GM19035 (cell line): ENCODE data around the gene CNTN5.
"Not testable (repeated sequence)": the region's sequence is repeated elsewhere in the genome, so short reads cannot be mapped to it uniquely, and the experiment has no call there.

ENCODE experiments used
- ATAC-seq: cut with Tn5 transposase; IDR thresholded peaks from one replicate; pipeline ENCODE4 v1.9.1; 2021; ENCODE audit not compliant: unreplicated experiment

The CNTN5 gene

GRCh38 chr11:99268886-99269285 lies 248.1 kb downstream of the CNTN5 start:
- no peak for ATAC-seq

DNA sequence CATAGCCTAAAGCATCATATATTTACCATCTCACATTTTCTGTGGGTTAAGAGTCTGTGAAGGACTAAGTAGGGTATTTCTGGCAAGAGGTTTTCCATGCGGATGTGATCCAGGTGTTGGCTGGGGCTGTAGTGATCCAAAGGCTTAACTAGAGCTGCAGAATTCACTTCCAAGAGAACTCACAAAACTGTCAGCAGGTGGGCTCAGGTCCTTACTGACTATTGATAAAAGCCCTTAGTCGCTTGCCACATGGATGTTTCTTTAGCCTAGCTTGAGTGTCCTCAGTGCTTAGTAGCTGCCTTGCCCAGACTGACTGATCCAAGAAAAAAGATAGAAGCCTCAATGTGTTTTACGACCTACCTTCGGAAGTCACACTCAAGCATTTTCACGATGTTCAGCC lies 250.8 kb downstream of the CNTN5 start:
- no peak for ATAC-seq

- ATAC-seq: no peak
Measured at GRCh38 chr11:99275521-99275920, 254.8 kb downstream of the CNTN5 start.

- ATAC-seq: no peak
Measured at GRCh38 chr11:99277281-99277680, 256.5 kb downstream of the CNTN5 start.

- no peak for ATAC-seq
Measured at GRCh38 chr11:99279266-99279665, 258.5 kb downstream of the CNTN5 start.

- ATAC-seq: no peak
Measured at GRCh38 chr11:99281331-99281730, 260.6 kb downstream of the CNTN5 start.

- not testable (repeated sequence) for ATAC-seq
Measured at GRCh38 chr11:99297925-99298324, 277.2 kb downstream of the CNTN5 start.

DNA sequence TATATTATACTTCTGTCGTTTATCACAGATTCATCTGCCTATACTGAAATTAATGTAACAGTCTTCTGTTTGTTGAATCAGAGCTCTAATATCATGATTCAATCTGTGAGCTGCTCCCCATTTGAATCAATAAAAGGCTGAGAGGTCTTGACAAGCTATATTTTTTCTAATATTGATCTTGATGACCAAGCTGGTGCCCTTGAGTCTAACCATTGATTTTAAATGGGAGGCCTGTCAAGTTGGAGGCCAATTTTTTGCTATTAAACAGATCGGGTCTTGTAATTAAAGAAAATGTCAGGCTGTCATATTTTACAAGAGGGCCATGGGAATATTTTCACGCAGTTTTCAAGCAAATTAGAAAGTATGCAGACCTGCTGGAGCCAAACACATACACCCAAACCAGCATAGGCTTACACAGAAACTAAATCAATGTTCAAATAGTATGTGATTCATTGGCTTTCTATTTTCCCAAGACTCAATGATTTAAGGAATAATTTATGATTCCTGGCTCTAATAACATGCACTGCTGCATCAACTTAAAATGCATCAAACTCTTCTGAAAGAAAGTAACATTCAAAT lies 286.9 kb downstream of the CNTN5 start:
- ATAC-seq: no peak

DNA sequence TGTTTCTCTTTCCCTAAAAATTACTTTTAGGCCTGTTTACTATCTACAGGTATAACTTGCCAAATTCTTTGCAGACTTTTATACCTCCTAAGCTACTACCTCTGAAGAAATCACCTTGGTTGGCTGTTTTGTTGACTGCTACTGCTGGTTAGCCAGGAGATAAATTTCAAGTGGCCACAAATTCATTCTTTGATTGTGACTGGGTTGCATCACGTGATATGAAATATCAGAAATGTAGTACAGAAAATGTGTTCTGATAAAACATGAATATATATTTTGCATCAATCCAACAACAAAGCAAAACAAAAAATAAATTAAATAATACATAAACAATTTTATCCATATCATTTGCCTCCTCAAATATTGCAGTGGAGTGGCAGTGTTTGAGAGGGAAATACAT lies 291.1 kb downstream of the CNTN5 start:
- no peak for ATAC-seq

DNA sequence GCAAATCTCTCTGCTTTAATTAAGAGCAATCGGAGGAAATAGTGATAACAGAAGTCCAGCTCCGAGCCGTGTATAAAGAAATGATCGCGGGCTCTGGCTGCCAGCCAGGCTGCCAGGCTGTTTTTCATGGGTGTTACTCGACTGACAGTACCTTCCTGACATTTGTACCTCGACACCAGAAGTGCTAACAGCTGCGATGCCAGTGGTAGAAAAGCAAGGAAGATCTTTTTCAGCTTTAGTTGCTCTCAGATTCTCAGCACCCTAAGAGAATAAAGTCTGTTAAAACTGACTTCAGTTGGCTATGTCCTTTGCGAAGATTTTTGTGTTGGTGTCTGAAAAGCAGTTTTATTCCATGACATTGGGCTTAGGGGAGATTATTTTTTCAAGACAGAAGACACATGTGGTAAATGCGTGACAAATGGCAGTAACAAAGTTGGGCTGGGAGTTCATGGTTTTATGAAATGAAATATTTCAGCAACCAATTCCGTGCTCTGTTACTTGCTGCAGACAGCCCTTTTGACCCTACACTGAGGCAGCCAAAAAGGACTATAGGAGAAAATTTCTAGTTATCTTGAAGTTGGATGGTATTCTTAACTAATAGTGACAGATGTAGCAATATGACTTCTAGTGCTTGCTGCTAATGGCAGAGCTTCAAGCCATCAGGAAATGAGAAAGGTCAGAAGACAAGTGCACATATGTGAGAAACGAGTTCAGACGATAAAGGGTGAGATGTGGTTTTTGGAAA lies 296.2 kb downstream of the CNTN5 start:
- ATAC-seq: no peak

DNA sequence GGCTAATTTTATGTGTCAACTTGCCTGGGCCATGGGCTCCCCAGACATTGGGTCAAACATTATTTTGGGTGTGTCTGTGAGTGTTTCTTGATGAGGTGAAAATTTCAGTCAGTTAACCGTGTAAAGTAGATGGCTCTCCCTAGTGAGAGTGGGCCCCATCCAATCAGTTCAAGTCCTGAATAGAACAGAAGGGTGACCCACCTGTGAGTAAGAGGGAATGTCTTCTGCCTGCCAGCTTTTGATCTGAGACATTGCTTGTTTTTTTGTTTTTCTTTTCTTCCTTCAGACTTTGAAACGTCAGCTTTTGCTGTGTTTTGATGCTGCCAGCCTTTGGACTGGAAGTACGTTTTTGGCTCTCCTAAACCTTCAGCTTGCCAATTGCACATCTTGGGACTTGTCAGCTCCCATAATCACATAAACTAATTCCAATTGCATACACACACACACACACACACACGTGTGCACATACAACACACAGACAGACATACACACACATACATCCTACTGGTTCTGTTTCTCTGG lies 300.1 kb downstream of the CNTN5 start:
- ATAC-seq: no peak

- ATAC-seq: no peak
Measured at GRCh38 chr11:99325847-99326246, 305.1 kb downstream of the CNTN5 start.

DNA sequence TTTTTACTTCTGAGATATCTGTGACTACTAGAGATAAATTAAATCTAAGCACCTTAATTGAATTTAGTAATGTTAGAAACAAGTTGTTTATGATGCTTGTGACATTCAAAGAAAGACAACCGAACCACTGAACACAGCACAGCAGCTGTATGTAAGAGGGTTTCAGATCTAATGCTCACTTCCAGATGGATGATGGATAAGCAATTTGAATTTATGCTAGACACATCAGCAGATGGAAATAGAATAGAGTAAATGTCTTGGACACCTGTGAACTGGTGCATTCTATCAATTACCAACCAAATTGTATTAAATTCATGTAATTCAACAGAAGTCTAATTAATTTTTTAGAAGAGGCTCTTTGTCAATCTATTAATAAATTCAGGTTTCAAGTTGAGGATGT lies 306.3 kb downstream of the CNTN5 start:
- ATAC-seq: no peak

DNA sequence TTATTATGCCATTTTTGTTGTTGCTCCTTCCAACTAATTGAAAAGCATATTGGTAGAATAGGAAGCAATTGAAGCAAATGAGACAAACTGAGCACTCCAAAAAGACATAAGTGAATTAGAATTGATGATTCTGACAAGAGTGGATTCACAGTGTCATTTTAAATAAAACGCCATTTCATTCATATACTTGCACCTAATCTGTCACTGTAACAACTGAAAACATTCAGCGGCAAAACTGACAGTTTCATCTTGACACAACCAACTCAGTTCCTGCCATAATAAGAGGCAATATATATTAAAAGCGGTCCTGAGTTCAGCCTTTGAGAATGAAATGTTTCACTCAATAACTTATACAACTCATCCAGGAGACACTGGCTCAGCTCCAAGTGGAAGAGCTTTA lies 306.8 kb downstream of the CNTN5 start:
- ATAC-seq: no peak

DNA sequence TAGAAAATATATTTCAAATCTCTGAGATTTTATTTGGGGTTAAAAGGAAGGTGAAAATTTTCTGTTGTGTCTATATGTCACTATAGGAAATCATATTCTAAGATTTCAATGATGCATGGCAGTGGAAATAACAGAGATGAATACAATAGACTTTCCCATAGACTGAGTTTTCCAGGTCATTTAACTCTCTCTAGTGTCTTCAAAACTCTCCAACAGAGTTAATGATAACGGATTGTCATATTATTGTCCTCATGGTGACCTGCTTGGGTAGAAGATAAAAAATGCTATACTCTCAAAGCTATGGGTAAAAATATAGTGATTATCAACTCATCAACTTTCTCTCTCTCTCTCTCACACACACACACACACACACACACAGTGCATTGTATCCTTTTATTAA lies 312.9 kb downstream of the CNTN5 start:
- ATAC-seq: no peak

DNA sequence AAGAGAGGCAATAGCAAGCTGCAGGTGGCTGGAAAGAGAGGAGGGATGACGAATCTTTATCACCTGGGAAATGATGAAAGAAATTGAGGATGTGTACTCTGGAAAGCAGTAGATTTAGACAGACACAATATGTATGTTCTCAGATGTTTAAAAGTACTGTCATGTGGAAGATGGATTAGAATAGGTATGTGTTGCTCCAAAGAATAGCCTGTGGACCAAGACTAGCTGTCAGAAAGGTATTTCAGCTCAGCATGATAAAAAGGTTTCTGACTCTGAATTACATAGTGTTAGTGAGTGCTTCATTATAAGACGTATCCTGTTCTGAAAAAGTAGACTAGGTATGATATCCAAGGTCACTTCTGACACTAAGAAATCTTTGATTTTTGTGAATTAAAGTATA lies 322.4 kb downstream of the CNTN5 start:
- ATAC-seq: no peak

GRCh38 chr11:99349151-99349673 lies 328.5 kb downstream of the CNTN5 start:
- no peak for ATAC-seq

GRCh38 chr11:99351624-99352023 lies 330.9 kb downstream of the CNTN5 start:
- no peak for ATAC-seq

DNA sequence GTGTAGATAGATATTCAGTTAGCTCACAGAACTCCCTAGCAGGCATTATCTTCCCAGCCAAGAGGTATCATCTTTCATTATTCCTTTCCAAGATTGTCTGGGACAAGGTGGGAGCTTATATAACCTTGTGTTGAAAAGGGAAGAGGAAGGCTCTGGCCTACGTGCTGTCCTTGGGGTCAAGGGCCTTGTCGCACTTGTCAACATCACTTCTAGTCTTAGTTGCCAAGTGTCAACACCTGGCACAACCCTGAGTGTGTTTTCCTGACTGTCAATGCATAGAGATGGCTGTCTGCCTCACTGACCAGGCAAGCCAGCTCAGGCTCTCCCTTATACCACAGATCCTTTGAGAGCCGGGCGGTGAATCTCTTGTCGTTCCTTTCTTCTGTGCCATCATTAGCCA lies 331.9 kb downstream of the CNTN5 start:
- ATAC-seq: no peak

DNA sequence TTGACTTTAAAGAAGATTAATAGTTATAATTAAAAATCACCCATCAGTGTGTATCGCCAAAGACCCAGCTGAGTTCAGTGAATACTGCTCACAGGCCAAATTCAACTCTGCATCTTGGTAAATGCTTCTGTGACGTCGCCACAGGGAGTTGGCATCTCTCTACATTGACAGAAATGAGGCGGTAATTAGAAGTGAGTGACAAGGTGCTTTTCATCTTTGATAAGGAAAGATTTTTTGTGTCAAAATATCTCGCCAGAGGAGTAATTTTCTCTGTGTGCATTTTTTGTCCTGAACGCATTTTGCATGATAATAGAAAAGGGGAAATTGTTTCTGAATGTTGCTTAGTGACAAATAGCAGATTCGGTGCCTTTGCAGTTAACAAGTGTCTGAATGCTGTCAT lies 345.8 kb downstream of the CNTN5 start:
- ATAC-seq: no peak

DNA sequence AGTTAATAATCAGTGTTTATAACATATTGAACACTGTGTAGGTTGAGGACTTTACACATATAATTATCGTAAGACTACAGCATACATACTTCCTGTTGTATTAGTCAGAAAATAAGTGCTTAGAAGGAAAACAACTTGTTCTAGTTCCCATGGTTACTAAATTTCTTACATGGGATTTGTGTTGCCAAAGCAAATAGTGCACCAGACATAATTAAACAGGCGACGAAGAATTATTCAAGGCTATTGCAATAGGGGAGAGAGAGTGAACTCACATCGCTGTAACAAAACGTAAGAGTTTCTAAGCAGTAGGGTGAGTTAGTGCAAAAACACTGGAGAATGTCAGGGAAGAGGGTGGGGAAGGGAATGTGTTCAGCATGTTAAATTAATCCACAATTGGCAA lies 347.8 kb downstream of the CNTN5 start:
- ATAC-seq: no peak

DNA sequence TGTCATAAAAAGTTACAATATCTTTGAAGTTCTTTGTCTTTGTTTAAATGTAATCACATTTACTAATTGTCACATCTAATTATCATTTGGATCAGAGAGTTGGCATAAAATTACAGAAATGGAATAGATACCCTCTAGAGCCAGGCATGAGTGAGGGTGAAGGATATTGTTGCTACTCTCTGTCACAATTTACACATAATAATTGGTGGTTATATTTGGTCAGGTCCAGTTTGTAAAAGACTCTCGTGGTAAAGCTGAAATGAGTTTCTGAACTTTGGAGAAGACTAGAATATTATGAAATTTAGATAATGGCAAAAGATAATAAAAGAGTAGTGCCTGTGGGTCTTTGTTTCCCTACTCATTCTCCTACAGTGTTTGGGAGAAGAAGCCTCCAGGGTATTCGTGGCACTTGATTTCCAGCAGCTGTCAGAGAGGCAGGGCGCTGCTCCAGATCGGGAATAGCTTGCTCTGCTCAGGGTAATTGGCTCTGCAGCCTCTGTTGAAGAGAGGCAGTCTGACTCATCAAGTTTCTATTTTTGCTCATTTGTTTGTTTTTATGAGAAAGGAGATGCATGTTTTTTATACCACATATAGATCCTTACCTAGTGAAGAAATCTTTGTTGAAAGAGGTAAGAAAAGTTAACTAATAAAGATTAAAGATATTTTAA lies 349.9 kb downstream of the CNTN5 start:
- ATAC-seq: no peak
